ENCODE results near the gene PLXNA4. TPM values are rescaled to one million over a fixed set of nuclear protein-coding genes. Genes with fewer than 3 reads are reported as not detected.

The PLXNA4 gene
- total and polyA plus RNA-seq, 2 donors from 2014 or later: 0.17 to 3.5 TPM

- peaks cover 0 to 24% (median 10%) of the 10 kb centered on the region in 3 donors for H3K4me1 ChIP-seq (ENCODE audit: control insufficient read depth in 2 of 3, insufficient read depth in 2 of 3, low read depth in 1 of 3, low read length in 3 of 3)
- intact Hi-C loops (cut with DNase I): no loop called here
- DNase-seq: no peak
- no peaks in the 10 kb centered on the region for H3K27me3 ChIP-seq (ENCODE audit: control insufficient read depth, insufficient read depth, low read length)
- no peak overlapping the region for H3K4me3 ChIP-seq (ENCODE audit: low read length in 3 of 3)
- H3K9ac ChIP-seq (ENCODE audit: low read length in 3 of 3): no peak overlapping the region
- H3K9me3 ChIP-seq (ENCODE audit: control insufficient read depth in 2 of 3, insufficient read depth in 1 of 3, low read length in 3 of 3): no peaks in the 10 kb centered on the region
- peak overlapping the region in 1 of 2 donors; percentile 7 for H3K27ac ChIP-seq (ENCODE audit: low read depth in 2 of 2, low read length in 2 of 2)
- no peaks in the 10 kb centered on the region for H3K36me3 ChIP-seq (ENCODE audit: control insufficient read depth in 2 of 3, insufficient read depth in 3 of 3, low read length in 3 of 3)
- TF ChIP-seq CTCF (IDR thresholded peaks at IDR 0.05; ENCODE audit: borderline replicate concordance, extremely low read depth, insufficient read depth): no peak
- no peak for FAIRE-seq
Measured at GRCh38 chr7:132276234-132276630, 300.0 kb downstream of the PLXNA4 start.

- DNase-seq: no peak
- no peaks in the 10 kb centered on the region for H3K36me3 ChIP-seq (ENCODE audit: control insufficient read depth in 2 of 3, insufficient read depth in 3 of 3, low read length in 3 of 3)
- no peaks in the 10 kb centered on the region for H3K9me3 ChIP-seq (ENCODE audit: control insufficient read depth in 2 of 3, insufficient read depth in 1 of 3, low read length in 3 of 3)
- intact Hi-C loops (cut with DNase I): no loop called here
- no peaks in the 10 kb centered on the region for H3K27me3 ChIP-seq (ENCODE audit: control insufficient read depth, insufficient read depth, low read length)
- H3K4me1 ChIP-seq (ENCODE audit: control insufficient read depth in 2 of 3, insufficient read depth in 2 of 3, low read depth in 1 of 3, low read length in 3 of 3): peaks cover 0 to 24% (median 10%) of the 10 kb centered on the region in 3 donors
- TF ChIP-seq CTCF (IDR thresholded peaks at IDR 0.05; ENCODE audit: borderline replicate concordance, extremely low read depth, insufficient read depth): no peak
- no peak overlapping the region for H3K9ac ChIP-seq (ENCODE audit: low read length in 3 of 3)
- FAIRE-seq: no peak
- H3K27ac ChIP-seq (ENCODE audit: low read depth in 2 of 2, low read length in 2 of 2): peak overlapping the region in 1 of 2 donors; percentile 7
- H3K4me3 ChIP-seq (ENCODE audit: low read length in 3 of 3): no peak overlapping the region
Measured at GRCh38 chr7:132275416-132276233, 300.6 kb downstream of the PLXNA4 start.

DNA sequence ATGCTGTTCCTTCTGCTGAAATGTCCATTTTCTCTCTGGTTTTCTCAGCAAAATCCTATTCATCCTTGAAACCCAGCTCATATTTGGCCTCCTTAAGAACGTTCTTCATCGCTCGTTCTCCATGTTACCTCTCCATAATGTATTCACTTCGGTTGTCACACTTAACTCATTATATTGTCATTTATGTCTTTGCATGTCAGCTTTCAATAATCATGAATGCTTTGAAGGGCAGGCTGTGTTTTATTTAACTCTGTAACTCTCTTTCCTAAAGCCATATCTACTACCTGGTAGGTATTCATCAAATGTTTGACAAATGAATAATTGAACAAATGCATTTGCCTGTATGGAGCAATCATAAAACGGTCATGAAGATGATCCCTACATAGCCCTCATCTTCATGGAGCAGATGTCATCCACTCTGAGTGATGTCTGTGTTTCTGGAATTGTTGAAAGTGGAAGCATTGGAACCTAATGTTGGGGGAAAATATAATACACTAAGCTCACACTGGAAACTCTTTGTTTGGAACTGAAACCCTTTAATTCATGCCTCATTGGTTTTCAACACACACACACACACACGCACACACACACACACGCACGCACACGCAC lies 303.4 kb downstream of the PLXNA4 start:
- Histone ChIP-seq H3K9ac (ENCODE audit: low read length in 3 of 3) (no peak overlapping the region), H3K4me1 (ENCODE audit: control insufficient read depth in 2 of 3, insufficient read depth in 2 of 3, low read depth in 1 of 3, low read length in 3 of 3) (peaks cover 0 to 22% (median 10%) of the 10 kb centered on the region in 3 donors), H3K27ac (ENCODE audit: low read depth in 2 of 2, low read length in 2 of 2) (no peak overlapping the region), H3K4me3 (ENCODE audit: low read length in 3 of 3) (no peak overlapping the region), H3K9me3 (ENCODE audit: control insufficient read depth in 2 of 3, insufficient read depth in 1 of 3, low read length in 3 of 3) (no peaks in the 10 kb centered on the region), H3K27me3 (ENCODE audit: control insufficient read depth, insufficient read depth, low read length) (no peaks in the 10 kb centered on the region), H3K36me3 (ENCODE audit: control insufficient read depth in 2 of 3, insufficient read depth in 3 of 3, low read length in 3 of 3) (no peaks in the 10 kb centered on the region)
- intact Hi-C loops (cut with DNase I): no loop called here
- FAIRE-seq (no peak), DNase-seq (no peak)
- TF ChIP-seq CTCF (IDR thresholded peaks at IDR 0.05; ENCODE audit: borderline replicate concordance, extremely low read depth, insufficient read depth): no peak
